HG03342 (cell line): ENCODE results near the gene PCDHB5.
"Not testable (repeated sequence)": the region's sequence is repeated elsewhere in the genome, so short reads cannot be mapped to it uniquely, and the experiment has no call there.

Experiments used
- ATAC-seq: cut with Tn5 transposase; IDR thresholded peaks from one replicate; pipeline ENCODE4 v1.9.1; 2021; ENCODE audit warnings: mild to moderate bottlenecking, moderate library complexity; ENCODE audit not compliant: unreplicated experiment

The PCDHB5 gene

DNA sequence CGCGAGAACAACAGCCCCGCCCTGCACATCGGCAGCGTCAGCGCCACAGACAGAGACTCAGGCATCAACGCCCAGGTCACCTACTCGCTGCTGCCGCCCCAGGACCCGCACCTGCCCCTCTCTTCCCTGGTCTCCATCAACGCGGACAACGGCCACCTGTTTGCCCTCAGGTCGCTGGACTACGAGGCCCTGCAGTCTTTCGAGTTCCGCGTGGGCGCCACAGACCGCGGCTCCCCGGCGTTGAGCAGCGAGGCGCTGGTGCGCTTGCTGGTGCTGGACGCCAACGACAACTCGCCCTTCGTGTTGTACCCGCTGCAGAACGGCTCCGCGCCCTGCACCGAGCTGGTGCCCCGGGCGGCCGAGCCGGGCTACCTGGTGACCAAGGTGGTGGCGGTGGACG lies 16.6 kb downstream of the PCDHB5 start:
- not testable (repeated sequence) for ATAC-seq

DNA sequence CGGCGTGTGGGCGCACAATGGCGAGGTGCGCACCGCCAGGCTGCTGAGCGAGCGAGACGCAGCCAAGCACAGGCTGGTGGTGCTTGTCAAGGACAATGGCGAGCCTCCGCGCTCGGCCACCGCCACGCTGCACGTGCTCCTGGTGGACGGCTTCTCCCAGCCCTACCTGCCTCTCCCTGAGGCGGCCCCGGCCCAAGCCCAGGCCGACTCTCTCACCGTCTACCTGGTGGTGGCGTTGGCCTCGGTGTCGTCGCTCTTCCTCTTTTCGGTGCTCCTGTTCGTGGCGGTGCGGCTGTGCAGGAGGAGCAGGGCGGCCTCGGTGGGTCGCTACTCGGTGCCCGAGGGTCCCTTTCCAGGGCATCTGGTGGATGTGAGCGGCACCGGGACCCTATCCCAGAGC lies 17.1 kb downstream of the PCDHB5 start:
- not testable (repeated sequence) for ATAC-seq

DNA sequence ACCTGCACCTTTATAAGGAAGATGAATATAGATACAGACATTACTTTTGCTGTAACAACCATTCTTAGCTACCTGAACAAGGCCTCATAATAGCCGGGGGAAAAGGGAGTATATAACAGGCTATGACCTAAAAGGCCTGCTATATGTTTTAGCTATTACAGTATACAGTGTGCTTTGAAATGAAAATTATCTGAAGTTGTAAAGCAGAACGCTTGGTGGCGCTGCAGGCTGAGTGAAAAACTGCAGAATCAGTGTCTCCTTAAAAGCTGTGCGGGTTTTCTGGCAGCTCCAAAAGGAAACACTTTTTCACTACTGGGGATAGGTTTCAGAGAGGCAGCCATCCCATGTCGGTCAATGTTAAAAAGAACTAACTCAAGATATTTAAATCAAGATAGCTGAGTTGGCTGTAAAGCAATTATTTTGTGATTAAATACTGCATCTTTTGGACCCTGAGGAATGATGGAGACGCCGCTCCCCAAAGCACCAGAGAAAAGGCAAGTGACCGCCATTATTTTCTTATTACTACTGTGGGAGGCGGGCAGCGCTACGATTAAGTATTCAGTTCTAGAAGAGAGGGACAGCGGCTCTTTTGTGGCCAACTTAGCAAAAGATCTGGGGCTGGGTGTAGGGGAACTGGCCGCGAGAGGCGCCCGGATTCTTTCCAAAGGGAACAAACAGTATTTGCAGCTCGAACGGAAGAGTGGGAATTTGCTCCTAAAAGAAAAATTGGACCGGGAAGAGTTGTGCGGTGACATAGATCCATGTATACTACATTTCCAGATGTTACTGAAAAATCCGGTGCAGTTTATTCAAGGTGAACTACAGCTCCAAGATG lies 20.8 kb downstream of the PCDHB5 start:
- ATAC-seq: no peak

DNA sequence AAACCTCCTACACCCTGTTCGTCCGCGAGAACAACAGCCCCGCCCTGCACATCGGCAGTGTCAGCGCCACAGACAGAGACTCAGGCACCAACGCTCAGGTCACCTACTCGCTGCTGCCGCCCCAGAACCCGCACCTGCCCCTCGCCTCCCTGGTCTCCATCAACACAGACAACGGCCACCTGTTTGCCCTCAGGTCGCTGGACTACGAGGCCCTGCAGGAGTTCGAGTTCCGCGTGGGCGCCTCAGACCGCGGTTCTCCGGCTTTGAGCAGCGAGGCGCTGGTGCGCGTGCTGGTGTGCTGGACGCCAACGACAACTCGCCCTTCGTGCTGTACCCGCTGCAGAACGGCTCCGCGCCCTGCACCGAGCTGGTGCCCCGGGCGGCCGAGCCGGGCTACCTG lies 22.4 kb downstream of the PCDHB5 start:
- ATAC-seq: not testable (repeated sequence)

DNA sequence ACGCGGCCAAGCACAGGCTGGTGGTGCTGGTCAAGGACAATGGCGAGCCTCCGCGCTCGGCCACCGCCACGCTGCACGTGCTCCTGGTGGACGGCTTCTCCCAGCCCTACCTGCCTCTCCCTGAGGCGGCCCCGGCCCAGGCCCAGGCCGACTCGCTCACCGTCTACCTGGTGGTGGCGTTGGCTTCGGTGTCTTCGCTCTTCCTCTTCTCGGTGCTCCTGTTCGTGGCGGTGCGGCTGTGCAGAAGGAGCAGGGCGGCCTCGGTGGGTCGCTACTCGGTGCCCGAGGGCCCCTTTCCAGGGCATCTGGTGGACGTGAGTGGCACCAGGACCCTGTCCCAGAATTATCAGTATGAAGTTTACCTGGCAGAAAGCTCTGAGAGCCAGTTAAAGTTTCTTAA lies 22.9 kb downstream of the PCDHB5 start:
- ATAC-seq: not testable (repeated sequence)

DNA sequence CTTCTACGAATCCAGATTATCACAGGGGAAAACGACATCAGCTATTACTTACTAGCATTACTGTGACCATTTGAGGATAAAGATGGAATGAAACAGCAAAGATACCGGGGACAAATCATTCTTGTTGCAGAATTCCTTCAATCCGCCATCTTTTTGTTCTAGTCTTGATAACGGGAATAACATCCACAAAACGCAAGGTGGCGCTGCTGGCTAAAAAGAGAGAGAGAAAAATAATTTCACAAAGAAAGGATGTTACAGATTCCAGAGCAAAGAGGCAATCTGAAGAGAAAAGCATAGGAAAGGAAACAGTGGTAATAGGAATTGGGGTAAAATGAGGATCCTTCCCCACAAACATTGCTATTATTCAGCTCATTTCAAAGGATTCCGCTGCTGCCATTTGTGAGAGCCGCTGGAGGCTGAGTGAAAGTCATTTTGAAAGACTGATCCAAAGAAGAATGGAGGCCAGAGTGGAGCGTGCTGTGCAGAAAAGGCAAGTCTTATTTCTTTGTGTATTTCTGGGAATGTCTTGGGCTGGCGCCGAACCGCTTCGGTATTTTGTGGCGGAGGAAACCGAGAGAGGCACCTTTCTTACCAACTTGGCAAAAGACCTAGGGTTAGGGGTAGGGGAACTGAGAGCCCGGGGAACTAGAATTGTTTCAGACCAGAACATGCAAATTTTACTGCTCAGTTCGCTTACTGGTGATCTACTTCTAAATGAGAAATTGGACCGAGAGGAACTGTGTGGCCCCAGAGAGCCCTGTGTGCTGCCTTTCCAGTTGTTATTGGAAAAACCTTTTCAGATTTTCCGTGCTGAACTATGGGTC lies 37.6 kb downstream of the PCDHB5 start, which contains the start of gene PCDHB7:
PCDHB7 (plus strand) TSS at position 264 of the 824 bp plus-strand sequence; CDS start at position 456, 192 bp downstream.
- ATAC-seq: no peak

DNA sequence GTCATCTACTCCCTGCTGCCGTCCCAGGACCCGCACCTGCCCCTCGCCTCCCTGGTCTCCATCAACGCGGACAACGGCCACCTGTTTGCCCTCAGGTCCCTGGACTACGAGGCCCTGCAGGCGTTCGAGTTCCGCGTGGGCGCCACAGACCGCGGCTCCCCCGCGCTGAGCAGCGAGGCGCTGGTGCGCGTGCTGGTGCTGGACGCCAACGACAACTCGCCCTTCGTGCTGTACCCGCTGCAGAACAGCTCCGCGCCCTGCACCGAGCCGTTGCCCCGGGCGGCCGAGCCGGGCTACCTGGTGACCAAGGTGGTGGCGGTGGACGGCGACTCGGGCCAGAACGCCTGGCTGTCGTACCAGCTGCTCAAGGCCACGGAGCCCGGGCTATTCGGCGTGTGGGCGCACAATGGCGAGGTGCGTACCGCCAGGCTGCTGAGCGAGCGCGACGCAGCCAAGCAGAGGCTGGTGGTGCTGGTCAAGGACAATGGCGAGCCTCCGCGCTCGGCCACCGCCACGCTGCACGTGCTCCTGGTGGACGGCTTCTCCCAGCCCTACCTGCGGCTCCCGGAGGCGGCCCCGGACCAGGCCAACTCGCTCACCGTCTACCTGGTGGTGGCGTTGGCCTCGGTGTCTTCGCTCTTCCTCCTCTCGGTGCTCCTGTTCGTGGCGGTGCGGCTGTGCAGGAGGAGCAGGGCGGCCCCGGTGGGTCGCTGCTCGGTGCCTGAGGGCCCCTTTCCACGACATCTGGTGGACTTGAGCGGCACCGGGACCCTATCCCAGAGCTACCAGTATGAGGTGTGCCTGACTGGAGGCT lies 39.5 kb downstream of the PCDHB5 start:
- ATAC-seq: not testable (repeated sequence)

DNA sequence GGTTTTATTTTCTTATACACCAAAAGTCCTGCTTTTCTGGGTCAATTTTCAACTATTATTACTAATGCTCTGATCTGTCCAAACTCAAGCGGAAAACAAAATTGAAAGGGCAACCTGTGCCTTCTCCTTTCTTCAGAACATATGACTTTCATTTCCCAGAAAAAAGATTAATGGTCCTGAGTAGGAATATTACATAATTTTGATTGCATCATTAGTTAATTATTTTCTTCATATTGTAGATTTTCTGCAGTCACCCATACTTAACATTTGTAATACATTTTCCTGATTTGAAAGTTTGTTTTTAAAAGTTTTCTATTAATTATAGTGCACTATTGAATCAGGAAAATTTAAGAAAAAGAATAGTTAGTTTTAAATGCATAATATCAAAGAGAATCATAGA lies 40.9 kb downstream of the PCDHB5 start:
- ATAC-seq: no peak

DNA sequence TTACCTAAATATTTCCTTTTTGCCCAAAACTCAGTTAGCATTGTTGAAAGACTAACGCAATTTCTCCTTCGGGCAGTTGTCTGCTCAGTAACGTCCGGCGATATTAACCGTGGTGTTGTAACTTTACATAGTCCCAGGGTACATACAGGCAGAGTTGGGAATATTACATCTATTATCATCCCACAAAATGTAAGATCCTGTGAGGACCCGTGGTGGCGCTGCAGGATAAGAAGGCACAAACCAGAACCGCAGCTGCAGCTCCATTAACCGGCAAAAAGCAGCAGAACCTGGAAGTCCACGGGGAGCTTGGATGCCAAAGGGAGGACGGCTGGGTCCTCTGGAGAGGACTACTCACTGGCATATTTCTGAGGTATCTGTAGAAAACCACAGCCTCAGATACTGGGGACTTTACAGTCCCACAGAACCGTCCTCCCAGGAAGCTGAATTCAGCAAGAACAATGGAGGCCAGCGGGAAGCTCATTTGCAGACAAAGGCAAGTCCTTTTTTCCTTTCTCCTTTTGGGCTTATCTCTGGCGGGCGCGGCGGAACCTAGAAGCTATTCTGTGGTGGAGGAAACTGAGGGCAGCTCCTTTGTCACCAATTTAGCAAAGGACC lies 42.7 kb downstream of the PCDHB5 start, which contains the start of gene PCDHB8:
PCDHB8 (plus strand) TSS at position 214 of the 615 bp plus-strand sequence; CDS start at position 459, 245 bp downstream.
- not testable (repeated sequence) for ATAC-seq

DNA sequence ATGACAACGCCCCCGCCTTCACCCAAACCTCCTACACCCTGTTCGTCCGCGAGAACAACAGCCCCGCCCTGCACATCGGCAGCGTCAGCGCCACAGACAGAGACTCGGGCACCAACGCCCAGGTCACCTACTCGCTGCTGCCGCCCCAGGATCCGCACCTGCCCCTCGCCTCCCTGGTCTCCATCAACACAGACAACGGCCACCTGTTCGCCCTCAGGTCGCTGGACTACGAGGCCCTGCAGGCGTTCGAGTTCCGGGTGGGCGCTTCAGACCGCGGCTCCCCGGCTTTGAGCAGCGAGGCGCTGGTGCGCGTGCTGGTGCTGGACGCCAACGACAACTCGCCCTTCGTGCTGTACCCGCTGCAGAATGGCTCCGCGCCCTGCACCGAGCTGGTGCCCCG lies 44.4 kb downstream of the PCDHB5 start:
- not testable (repeated sequence) for ATAC-seq

DNA sequence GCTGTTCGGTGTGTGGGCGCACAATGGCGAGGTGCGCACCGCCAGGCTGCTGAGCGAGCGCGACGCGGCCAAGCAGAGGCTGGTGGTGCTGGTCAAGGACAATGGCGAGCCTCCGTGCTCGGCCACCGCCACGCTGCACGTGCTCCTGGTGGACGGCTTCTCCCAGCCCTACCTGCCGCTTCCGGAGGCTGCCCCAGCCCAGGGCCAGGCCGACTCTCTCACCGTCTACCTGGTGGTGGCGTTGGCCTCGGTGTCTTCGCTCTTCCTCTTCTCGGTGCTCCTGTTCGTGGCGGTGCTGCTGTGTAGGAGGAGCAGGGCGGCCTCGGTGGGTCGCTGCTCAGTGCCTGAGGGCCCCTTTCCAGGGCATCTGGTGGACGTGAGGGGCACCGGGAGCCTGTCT lies 44.9 kb downstream of the PCDHB5 start:
- ATAC-seq: not testable (repeated sequence)

DNA sequence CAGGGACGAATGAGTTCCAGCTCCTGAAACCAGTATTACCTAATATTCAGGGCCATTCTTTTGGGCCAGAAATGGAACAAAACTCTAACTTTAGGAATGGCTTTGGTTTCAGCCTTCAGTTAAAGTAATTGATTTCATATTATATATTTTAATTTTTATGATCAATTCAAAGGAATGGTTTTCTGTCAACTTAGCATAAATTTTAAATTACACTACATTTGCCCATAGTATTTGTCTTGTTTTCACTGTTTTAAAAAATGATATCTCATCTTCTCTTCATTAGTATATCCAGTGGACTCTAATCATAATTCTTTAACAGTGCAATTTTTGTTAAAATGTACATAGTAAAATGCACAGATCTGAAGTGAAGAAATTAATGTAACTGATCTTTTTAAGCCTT lies 45.3 kb downstream of the PCDHB5 start:
- ATAC-seq: no peak

DNA sequence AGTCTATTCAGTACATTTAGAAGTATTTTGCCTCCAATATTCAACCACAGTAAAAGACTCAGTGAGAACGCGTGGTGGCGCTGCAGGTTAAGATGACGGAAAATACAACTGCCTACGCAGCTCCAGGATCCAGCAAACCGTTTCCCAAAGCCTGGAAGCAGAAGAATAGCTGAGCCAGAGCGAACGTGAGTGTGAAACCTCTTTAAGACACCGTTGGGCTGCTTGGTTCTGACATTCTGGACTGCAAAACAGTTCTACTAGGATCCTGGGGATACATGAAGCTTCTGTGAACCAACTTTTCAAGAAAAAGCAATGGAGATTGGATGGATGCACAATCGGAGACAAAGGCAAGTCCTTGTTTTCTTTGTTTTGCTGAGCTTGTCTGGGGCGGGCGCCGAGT lies 47.2 kb downstream of the PCDHB5 start, which contains the start of gene PCDHB16:
PCDHB16 (plus strand) TSS at position 140 of the 400 bp plus-strand sequence; CDS start at position 313, 173 bp downstream.
- no peak for ATAC-seq

DNA sequence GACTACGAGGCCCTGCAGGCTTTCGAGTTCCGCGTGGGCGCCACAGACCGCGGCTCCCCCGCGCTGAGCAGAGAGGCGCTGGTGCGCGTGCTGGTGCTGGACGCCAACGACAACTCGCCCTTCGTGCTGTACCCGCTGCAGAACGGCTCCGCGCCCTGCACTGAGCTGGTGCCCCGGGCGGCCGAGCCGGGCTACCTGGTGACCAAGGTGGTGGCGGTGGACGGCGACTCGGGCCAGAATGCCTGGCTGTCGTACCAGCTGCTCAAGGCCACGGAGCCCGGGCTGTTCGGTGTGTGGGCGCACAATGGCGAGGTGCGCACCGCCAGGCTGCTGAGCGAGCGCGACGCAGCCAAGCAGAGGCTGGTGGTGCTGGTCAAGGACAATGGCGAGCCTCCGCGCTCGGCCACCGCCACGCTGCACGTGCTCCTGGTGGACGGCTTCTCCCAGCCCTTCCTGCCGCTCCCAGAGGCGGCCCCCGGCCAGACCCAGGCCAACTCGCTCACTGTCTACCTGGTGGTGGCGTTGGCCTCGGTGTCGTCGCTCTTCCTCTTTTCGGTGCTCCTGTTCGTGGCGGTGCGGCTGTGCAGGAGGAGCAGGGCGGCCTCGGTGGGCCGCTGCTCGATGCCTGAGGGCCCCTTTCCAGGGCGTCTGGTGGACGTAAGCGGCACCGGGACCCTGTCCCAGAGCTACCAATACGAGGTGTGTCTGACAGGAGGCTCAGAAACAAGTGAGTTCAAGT lies 49.3 kb downstream of the PCDHB5 start:
- not testable (repeated sequence) for ATAC-seq

DNA sequence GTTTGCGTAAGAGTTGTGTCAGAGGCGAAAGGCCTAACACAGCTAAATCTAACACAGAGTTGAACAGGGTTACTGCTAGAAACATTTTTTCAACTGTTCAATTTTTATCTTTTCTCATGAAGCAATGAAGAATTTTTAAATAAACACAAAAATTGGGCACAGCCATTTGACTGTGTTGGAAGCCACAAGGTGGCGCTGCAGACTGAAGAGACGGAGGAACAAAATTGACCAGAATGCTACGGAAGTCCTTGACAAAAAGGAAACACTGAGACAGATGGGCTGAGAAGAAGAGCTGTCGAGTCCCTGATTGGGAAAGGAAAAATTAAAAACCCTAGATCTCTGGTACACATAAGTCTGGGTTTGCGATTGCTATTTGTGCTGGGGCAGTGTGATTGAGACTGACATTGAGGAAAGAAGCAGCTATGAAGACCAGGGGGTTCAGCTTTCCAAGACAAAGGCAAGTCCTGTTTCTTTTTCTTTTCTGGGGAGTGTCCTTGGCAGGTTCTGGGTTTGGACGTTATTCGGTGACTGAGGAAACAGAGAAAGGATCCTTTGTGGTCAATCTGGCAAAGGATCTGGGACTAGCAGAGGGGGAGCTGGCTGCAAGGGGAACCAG lies 52.0 kb downstream of the PCDHB5 start, which contains the start of gene PCDHB9:
PCDHB9 (plus strand) TSS at position 265 of the 616 bp plus-strand sequence; CDS start at position 423, 158 bp downstream.
- no peak for ATAC-seq
